GM12878 (cell line): Measurements from ENCODE around the gene SLC23A1.

Experiments
- CREB1 ChIP-seq: IDR thresholded peaks from 2 replicates; pipeline ENCODE4 v1.6.1; 2012; ENCODE audit warnings: low read depth, mild to moderate bottlenecking, inconsistent platforms
- ESRRA ChIP-seq: IDR thresholded peaks from 2 replicates; pipeline ENCODE4 v1.6.1; 2012; ENCODE audit warnings: mild to moderate bottlenecking, low read length, improper control_type of control experiment
- PRDM15 ChIP-seq: fragments of 450-650 bp; formaldehyde crosslinking; IDR thresholded peaks from 2 replicates; pipeline ENCODE4 v1.4.0; 2020; ENCODE audit warnings: mild to moderate bottlenecking, moderate library complexity
- RAD21 ChIP-seq: IDR thresholded peaks from 2 replicates; pipeline ENCODE4 v1.6.1; 2011; ENCODE audit warnings: mild to moderate bottlenecking, low read depth, low read length, moderate library complexity; ENCODE audit not compliant: insufficient read depth
- RELB ChIP-seq: fragments of 450-650 bp; IDR thresholded peaks from 2 replicates; pipeline ENCODE4 v1.6.1; 2017; ENCODE audit warnings: low read depth, mild to moderate bottlenecking, moderate library complexity
- SMC3 ChIP-seq: IDR thresholded peaks from 2 replicates; pipeline ENCODE4 v1.6.1; 2011; ENCODE audit warnings: low read length, improper control_type of control experiment, borderline replicate concordance
- SPI1 ChIP-seq: IDR thresholded peaks from 2 replicates; pipeline ENCODE4 v1.6.1; 2011; ENCODE audit warnings: low read depth, mild to moderate bottlenecking, low read length, moderate library complexity, borderline replicate concordance; ENCODE audit not compliant: insufficient read depth
- STAT3 ChIP-seq: IDR thresholded peaks from 2 replicates; pipeline ENCODE4 v1.6.1; 2011; ENCODE audit warnings: low read depth, low read length, improper control_type of control experiment
- TF ChIP-seq, protein P1 (sequence below): fragments of 450-650 bp; IDR thresholded peaks from 2 replicates; pipeline ENCODE4 v1.6.1; 2017; ENCODE audit warnings: mild to moderate bottlenecking, moderate library complexity
- TF ChIP-seq, protein P2 (sequence below), 3 experiments: IDR thresholded peaks in 2 of 3; conservative IDR thresholded peaks in 1 of 3; 2 replicates each; pipeline ENCODE4 v1.5.1; 2011; ENCODE audit warnings: low read depth in 3 of 3, low read length in 3 of 3, mild to moderate bottlenecking in 3 of 3, control low read depth in 2 of 3, moderate library complexity in 2 of 3, inconsistent platforms in 1 of 3, mixed read lengths in 1 of 3; ENCODE audit not compliant: control insufficient read depth in 2 of 3, insufficient read depth in 1 of 3; ENCODE audit errors: extremely low read depth in 1 of 3

DNA sequence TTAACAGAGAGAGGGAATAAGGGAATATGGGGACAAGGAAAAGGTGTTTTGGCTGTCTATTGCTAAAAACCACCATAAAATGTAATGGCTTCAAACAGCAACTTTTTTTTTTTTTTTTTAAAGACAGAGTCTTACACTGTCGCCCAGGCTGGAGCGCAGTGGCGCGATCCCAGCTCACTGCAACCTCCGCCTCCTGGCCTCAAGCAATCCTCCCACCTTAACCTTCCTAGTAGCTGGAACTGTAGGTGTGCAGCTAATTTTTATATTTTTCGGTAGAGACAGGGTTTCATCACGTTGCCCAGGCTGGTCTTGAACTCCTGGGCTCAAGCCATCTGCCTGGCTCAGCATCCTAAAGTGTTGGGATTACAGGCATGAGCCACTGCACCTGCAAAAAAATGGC is 25.1 kb upstream of the SLC23A1 start:
- TF ChIP-seq ESRRA, result no peak
- TF ChIP-seq, protein P1, sequence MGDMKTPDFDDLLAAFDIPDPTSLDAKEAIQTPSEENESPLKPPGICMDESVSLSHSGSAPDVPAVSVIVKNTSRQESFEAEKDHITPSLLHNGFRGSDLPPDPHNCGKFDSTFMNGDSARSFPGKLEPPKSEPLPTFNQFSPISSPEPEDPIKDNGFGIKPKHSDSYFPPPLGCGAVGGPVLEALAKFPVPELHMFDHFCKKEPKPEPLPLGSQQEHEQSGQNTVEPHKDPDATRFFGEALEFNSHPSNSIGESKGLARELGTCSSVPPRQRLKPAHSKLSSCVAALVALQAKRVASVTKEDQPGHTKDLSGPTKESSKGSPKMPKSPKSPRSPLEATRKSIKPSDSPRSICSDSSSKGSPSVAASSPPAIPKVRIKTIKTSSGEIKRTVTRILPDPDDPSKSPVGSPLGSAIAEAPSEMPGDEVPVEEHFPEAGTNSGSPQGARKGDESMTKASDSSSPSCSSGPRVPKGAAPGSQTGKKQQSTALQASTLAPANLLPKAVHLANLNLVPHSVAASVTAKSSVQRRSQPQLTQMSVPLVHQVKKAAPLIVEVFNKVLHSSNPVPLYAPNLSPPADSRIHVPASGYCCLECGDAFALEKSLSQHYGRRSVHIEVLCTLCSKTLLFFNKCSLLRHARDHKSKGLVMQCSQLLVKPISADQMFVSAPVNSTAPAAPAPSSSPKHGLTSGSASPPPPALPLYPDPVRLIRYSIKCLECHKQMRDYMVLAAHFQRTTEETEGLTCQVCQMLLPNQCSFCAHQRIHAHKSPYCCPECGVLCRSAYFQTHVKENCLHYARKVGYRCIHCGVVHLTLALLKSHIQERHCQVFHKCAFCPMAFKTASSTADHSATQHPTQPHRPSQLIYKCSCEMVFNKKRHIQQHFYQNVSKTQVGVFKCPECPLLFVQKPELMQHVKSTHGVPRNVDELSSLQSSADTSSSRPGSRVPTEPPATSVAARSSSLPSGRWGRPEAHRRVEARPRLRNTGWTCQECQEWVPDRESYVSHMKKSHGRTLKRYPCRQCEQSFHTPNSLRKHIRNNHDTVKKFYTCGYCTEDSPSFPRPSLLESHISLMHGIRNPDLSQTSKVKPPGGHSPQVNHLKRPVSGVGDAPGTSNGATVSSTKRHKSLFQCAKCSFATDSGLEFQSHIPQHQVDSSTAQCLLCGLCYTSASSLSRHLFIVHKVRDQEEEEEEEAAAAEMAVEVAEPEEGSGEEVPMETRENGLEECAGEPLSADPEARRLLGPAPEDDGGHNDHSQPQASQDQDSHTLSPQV, result no peak
- no peak for TF ChIP-seq RELB
- no peak for TF ChIP-seq SPI1
- TF ChIP-seq RAD21, result no peak
- no peak for TF ChIP-seq STAT3
- TF ChIP-seq CREB1, result no peak
- no peak for TF ChIP-seq PRDM15 (CRISPR knock-in tag)
- TF ChIP-seq, protein P2, sequence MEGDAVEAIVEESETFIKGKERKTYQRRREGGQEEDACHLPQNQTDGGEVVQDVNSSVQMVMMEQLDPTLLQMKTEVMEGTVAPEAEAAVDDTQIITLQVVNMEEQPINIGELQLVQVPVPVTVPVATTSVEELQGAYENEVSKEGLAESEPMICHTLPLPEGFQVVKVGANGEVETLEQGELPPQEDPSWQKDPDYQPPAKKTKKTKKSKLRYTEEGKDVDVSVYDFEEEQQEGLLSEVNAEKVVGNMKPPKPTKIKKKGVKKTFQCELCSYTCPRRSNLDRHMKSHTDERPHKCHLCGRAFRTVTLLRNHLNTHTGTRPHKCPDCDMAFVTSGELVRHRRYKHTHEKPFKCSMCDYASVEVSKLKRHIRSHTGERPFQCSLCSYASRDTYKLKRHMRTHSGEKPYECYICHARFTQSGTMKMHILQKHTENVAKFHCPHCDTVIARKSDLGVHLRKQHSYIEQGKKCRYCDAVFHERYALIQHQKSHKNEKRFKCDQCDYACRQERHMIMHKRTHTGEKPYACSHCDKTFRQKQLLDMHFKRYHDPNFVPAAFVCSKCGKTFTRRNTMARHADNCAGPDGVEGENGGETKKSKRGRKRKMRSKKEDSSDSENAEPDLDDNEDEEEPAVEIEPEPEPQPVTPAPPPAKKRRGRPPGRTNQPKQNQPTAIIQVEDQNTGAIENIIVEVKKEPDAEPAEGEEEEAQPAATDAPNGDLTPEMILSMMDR (IDR thresholded peaks at IDR 0.05 in 2 of 3, conservative IDR thresholded peaks at IDR 0.05 in 1 of 3; ENCODE audit: control insufficient read depth in 2 of 3, extremely low read depth in 1 of 3, insufficient read depth in 1 of 3, low read depth in 3 of 3, low read length in 3 of 3), result no peak
- TF ChIP-seq SMC3, result no peak
